HG03025 (cell line): Measurements from ENCODE around the gene TACC3.

Experiments
- ATAC-seq: cut with Tn5 transposase; IDR thresholded peaks from one replicate; pipeline ENCODE4 v1.9.1; 2021; ENCODE audit warnings: mild to moderate bottlenecking, moderate library complexity; ENCODE audit not compliant: unreplicated experiment, low FRiP score

The TACC3 gene

GRCh38 chr4:1756893-1757779, 35.8 kb downstream of the TACC3 start:
- ATAC-seq, result no peak

DNA sequence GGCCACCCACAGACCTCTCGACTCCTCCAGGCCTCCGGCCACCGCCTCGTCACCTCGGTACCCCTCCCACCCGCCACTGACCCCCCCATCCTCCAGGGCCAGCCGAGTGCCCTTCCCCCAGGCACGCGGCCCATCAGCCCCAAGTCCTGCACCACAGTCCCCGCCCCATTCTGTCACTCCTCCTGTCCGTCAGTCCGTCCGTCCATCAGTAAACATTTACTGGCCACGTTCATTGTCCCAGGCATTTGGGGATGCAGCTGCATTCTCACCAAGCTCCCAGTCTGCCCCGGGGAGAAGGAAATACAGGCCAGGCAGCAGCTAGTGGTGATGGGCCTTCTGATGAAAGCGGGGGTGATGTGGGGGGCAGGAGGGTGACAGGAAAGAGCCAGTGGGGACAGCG, 36.5 kb downstream of the TACC3 start:
- ATAC-seq, result no peak

DNA sequence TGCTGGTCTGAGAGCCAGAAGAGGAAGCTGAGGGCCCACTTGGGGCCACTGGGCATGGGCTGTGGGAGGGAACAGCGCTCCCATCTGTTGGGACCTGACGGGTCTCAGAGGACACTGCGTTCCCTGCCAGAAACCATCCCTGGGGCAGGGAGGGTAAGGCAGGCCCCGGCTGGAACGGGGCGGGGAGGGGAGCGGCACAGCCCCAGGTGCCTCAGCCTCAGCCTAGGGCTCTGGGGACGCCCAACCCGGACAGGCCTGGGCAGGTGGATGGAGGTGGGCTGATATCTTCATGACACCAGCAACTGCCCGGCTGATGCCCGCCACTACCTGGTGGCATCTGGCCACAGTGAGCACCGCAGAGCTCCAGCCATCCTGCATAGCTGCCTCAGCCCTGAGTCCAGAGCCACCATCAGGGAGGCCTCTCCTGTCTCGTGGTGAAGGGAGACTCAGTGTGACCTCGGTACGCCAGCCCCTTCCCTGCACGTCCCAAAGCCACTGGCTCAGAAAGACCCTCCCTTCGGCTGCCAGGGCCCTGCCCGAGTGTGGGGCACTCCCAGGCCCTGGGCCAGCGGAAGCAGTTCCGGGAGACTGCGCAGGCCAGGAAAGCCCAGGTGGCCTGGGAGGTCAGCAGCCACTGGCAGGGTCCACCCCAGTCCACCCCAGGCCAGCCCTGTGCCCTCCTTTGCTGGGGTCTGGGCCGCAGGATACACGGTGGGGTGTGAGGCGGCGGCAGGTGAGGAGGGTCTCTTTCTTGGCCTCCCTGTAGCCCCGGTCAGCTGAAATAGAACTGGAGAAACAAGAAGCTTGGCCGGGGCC, 37.2 kb downstream of the TACC3 start:
- ATAC-seq, result no peak

GRCh38 chr4:1759170-1759817, 38.0 kb downstream of the TACC3 start:
- ATAC-seq, result no peak

DNA sequence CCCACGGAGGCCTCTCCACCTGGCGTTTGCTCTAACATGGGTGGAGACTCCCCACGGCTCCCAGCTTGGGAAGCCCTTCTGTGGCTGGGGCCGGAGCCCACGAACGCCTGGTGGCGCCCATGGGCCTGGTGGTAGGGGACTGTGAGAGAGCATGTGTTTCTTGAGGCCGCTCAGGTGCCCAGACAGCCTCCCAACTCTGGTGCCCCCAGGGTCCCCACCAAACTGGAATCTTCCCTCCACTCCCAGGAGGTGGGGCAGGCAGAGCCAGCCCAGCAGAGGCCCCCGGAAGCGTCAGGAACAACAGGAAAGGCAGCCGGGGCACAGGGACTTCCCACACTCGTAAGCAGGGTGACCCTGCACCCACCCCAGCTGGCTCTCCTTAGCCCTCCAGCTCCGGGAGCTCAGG, 38.5 kb downstream of the TACC3 start:
- ATAC-seq, result no peak

DNA sequence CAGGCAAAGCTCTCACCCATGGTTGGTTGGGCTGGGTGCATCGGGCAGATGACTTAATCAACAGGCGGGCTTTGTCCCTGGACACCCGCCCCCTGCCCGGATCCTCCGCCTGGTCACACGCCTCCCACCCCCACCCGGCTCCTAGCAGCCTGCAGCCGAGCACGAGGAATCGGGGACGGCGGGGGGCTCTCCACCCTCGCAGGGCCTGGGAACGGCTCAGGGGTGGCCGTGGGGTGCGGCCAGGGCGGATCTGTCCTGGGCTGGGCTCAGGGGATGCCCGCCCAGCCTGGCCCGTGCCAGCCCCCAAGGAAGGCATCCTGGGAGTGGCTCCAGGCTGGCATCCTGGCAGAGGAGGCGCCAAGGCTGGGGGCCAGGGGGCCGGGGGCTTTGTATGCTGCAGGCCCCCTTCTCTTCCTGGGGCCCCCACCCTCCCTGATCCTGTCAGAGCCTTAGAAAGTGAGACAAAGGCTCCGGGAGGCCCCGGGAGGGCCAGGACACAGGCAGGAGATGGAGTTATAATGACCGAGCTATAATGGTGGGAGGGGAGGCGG, 39.3 kb downstream of the TACC3 start:
- ATAC-seq, result no peak

GRCh38 chr4:1761130-1761689, 39.9 kb downstream of the TACC3 start:
- ATAC-seq, result no peak

DNA sequence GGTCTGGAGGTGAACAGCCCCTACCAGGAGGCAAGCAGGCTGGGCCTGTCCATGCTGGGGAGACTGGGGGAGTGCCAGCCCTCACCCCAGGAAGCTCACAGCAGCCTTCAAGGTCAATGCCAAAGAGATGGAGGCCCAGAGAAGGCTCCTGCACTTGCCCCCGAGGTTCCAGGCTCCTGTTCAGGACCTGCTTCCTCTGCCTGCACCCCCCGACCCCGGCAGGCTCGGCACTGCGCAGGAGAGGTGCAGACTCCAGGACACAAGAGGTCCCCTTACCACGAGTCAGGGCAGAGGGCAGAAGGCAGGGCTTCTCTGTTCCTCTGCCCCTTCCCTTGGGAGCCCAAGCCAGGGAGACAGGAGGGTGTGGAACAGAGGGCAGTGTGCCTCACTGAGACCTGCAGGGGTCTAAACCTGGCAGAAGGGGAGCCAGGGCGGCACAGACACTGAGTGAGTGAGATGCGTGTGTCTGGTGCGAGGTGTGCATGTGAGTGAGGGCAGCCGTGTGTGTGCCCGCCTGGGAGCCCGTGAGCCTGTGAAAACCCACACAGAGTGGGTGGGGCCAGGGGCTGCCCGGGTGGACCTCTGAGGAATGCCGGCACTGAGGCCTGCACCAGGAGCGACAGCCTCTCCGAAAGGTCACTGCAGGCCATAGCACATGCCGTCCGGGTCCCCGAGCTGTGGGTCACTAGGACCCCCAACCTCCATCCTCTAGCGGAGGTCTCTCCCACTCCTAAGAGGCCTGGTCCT, 41.1 kb downstream of the TACC3 start:
- ATAC-seq, result no peak

GRCh38 chr4:1763070-1763549, 41.8 kb downstream of the TACC3 start:
- ATAC-seq, result no peak

DNA sequence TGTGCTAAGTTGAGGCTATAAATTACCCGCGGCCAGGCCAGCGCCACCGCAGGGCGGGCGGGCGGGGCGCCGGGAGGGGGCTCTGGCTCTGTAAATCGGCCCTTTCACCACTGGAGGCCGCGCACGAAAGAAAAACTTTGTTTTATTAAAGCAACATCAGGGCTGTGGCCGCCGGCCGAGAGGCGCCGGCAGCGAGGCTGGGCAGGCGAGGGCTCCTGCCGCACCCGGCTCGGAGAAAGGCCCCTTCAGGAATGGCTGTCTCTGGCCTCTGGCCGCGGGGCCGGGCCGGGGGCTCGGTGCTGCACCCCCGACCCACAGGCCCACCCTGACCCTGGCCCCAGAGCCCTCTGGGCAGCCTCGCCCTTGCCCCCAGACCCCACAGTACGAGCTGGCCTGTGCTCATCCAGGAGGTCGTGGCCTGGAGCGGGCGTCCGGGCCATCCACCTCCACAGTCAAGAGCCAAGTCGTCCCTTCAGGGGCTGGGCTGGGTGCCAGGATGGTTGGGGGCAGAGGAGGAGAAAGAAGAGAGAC, 42.3 kb downstream of the TACC3 start:
- no peak for ATAC-seq

- no peak for ATAC-seq
Measured at GRCh38 chr4:1764670-1765069, 43.3 kb downstream of the TACC3 start.

GRCh38 chr4:1765409-1766072, 44.2 kb downstream of the TACC3 start:
- ATAC-seq, result no peak

- no peak for ATAC-seq
Measured at GRCh38 chr4:1766106-1767060, 45.1 kb downstream of the TACC3 start.

DNA sequence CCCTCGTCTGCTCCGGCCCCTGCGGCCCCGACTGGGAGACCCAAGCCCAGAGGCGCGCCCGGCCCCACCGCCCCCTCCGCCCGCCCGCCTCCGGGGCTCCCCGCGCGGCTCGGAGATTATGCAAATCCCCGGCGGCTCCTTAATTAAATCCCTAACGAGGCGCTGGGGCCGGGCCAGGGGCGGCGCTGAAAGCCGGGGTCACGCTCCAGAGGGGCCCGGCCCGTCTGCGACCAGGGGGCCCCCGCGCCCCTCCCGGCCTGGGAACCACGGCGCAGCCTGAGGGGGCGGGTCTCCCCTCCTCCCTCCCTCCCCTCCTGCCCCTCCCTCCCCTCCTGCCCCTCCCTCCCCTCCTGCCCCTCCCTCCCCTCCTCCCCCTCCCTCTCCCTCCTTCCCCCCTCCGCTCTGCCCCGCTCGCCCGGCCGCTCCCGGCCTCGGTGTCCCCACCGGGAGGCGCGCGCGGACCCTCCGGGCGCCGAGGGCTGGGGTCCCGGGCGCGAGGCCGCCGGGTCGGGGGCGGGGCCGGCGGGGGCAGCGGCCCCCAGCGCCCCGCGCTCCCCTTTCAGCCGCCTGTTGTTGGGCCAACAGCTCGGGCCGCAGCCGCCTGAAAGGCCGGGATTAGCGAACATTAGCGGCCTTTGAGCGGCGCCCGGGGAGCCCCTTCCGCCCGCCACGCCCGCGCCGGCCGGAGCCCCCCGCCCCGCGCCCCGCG, 45.9 kb downstream of the TACC3 start:
- no peak for ATAC-seq

DNA sequence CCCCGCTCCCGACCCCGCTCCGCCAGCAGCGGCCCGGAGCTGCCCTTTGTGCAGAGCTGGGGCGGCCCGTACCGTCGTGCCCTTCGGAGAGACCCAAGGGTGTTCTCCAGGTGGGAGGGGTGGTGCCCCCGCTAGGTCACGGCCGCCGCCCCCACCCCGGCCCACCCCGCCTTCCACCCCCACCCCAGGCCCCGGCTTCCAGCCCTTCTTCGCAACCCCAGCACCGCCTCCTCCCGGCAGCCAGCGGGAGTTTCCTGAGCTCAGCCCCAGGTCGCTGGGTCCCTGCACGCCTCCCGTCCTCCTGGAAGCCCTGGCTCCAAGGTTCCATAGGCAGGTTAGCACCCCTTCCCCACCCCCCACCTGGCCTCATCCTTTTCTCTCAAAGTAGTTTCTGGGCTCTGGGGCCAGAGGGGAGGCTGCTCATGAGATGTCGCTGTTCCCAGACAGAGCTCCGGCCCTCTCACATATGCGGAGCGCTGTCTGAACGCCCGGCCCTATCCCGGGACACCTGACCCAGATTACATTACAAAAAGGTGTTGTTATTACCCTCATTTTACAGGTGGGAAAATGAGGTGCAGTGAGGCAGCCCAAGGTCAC, 46.5 kb downstream of the TACC3 start:
- ATAC-seq, result no peak

DNA sequence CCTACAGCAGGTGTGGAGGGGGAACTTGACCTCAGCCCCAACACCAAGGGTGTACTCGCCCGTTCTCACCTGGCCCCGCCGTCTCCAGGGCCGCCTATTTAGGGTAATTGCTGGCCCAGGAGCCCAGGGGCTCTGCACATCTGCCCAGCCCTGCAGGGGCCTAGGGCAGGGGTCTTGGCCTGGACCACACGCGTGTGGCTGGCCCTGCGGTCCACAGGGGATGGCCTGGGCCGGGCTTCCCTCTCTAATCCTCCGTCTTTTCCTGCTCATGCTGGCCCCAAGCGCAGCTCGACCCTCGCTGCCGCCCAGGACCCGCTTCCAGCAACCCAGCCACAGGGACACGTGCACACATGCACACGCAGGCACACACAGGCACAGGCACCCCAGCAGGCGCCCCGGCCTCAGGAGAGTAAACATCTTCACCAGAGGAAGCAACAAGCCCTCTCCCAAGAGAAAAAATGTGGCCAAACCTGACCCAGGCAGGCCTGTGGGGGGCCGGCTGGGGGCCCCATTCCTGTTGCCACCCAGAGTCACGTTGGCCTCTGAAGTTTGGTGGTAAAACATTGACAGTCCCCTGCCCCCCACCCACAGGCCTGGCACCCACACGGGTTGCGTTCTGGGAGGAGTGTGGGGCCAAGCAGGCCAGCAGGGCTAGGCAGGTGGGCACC, 47.2 kb downstream of the TACC3 start:
- ATAC-seq, result no peak
